ENCODE results near the gene NIPSNAP3A.
"Not testable (repeated sequence)": the region's sequence is repeated elsewhere in the genome, so short reads cannot be mapped to it uniquely, and the experiment has no call there.

The NIPSNAP3A gene

DNA sequence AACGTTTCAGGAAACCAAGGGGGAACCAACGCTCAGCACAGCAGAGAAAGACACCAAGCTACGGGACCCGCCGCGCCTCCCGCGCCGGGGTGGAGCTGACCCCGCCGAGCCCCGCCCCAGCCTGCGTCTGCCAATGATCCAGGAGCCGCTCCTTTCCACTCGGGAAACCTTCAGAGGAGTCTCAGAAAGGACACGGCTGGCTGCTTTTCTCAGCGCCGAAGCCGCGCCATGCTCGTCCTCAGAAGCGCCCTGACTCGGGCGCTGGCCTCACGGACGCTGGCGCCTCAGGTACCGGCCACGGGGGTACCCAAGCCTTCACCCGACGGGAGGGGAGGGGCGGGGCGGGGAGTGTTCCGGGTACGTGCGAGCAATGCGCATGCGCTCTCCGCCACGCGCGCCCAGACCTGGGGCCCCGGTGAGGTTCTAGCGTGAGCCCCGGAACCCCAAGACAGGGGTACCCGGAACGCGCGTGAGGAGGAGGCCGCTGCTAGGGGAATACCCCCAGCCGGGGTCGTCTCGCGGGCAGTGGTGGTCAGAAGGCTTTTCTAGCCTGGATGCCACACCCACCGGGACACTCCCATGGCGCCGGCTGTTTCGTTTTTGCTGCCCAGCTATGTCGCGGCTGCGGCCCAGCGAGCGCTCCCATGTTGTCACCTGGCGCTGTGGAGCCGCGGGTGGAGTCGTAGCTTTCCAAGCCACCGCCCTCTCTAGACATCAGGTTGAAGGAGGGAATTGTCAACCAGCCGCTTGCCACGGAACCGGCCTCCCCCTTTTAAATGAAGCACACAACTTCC is at the start of gene NIPSNAP3A:
TSS of gene NIPSNAP3A (plus strand) at position 119 of the 794 bp plus-strand sequence. CDS start at position 229, 110 bp downstream.
- peak; percentile 73 for DNase-seq

DNA sequence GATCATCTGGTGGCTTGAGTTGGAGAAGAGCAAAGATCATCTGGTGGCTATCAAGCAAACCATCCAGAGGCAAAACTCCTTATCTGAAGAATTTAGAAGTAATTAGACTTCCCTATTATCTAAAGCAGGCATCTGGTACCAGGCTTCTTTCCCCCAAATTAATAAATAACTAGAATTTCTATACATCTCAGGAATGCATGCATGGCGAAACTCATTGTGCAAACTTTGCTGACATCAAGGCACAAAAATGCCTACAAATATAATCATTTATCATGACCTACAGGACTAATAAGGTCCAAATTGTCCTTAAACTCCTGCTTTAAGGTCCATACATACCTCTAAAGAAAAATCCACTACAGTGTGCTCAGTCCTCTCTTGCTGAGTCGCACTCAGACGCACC is 47.2 kb upstream of the NIPSNAP3A start:
- no peak for DNase-seq

DNA sequence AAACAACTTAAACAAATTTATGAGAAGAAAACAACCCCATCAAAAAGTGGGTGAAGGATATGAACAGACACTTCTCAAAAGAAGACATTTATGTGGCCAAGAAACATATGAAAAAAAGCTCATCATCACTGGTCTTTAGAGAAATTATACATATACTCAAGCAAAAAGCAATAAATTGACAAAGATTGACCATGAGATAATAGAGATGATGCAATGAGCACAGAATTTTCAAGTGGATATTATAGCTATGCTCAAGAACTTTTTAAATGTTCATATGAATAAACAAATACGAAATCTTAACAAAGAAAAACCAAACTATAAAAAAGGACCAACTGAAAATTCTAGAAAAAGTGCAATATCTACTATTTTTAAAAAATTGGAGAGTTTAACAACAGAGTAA is 38.7 kb upstream of the NIPSNAP3A start:
- DNase-seq: not testable (repeated sequence)

DNA sequence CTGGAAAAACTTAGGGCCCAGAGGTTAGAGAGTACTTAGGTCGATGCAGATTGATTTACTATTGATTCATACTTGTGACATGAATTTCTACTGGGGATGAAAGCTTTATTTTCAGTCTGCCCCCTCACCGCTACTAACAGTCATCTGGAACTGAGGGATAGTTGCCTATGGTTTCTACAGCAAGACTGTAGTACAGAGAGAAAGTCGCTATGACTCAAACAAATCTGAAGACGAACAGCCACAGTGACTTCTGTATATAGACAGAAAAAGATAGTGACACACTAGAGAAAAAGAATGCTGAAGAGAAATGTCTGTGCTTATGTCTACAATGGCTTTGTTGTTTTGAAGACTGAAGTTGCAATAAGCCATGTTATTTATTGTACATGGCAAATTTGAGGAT is 35.9 kb upstream of the NIPSNAP3A start:
- no peak for DNase-seq

DNA sequence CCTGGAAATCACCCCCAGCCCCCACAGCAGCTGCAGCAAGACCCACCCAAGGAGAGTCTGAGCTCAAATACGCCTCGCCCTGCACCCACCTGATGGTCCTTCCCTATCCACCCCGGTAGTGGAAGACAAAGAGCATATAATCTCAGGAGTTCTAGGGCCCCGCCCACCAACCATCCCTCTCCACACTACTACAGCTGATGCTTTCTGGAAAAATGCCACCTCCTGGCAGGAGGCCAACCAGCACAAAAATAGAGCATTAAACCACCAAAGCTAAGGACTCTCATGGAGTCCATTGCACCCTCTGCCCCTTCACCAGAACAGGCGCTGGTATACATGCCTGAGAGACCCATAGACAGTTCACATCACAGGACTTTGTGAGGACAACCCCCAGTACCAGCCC is 22.5 kb upstream of the NIPSNAP3A start:
- no peak for DNase-seq

DNA sequence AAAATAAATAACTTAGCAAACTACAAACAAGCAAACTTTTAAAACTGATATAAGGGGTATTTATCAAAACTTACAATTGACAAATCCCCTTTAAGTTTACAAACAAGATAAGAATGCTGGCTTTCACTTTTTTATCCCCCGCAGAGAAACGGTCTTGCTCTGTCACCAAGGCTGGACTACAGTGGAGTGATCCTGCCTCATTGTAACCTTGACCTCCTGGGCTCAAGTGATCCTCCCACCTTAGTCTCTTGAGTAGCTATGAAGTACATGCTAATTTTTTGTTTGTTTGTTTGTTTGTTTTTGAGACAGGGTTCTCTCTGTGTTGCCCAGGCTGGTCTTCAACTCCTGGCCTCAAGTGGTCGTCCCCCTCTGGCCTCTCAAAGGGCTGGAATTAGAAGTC is 9.0 kb upstream of the NIPSNAP3A start:
- no peak for DNase-seq

DNA sequence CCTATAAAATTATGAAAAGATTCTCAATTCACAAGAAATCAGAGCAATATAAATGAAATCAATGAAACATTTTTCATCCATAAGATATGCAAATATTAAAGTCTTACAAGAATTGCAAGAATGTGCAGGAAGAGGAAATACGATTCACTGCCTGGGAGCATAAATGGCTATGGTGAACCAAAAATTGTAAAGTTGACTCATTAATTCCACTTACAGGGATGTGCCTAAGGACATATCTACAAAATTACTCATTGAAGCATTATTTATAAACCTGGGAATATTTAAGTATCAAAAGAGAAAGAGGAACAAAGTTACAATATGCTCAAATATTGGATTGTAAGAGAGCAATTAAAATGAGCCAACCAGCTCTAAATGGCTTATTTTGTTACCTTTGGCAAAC is 6.9 kb upstream of the NIPSNAP3A start:
- DNase-seq: no peak

DNA sequence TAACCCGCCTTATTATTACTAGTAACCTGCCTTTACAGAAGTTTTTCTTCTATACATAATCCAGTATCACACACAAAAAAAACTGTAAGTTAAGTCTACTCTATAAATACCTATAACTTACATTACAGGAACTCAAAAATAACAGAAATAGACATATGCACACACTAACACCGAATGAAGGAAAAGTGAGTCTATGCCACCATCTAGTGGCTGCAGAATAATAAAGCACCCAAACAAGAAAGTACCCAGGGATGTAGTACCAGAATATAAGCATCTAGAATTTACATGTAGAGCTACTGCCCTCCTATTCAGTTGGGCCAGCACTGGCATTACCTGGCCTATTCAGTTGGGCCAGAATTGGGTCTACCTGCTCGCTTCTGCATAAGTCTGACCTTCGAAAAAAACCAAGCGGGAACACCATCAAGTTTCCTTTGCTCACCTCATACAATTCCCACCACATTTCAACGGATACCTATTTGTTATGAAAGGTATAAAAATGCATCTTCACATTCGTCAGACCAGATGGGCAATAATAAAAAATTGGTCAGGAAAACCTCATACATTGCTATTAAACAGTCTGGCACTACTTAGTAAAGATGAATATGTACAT is 4.0 kb upstream of the NIPSNAP3A start:
- peak; percentile 14 for DNase-seq

DNA sequence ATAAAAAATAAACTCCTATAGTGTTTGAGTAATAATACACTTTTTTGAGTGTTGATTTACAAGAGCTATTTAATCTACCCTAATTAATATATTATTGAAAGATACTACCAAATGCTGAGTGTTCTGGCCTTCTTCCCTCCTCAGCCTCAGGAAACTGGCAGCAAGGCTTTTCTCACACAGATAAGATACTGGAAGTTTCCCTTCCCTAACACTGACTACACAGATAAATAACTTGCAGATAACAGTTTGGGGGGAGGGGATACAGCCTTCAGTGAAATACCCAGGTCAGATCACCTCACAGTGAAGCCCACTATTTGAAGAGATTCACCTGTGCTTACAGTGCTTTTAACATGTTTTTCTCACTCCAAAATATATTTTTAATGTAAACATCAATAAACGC is 1.6 kb upstream of the NIPSNAP3A start:
- DNase-seq: no peak

DNA sequence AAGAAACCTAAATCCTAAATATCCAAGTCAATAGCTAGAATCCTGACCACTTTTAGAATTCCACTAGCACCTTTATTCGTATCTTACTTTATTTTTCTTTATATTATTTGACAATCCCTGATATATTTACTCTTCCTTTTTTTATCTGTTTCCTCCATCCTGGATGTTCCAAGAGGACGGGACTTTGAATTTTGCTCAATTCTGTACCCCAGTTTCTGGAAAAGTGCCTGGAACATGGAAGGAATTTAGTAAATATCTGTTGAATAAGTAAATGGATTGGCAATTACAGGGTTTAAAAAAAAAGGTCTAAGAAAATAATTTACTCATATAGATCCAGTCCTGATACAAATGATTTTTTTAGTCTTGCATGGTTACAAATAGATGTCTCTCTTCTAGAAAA is 1.2 kb upstream of the NIPSNAP3A start:
- no peak for DNase-seq

DNA sequence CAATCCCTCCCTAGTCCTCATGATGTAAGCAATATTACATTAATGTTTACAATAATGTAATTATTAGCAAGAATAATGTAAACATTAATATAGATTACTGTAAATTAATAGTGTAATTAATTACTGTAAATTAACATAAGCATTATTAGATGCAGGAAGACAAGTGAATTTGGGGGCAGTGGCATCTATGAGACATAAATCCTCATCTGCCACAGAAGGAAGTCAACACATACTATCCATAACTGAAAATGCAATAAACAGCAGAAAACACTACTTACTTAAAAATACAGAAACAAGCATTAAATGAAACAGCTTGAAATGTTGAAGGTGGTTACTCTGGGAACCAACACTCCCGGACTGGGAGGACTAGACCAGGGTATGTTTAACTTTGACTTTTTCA is 685 bp upstream of the NIPSNAP3A start:
- no peak for DNase-seq

DNA sequence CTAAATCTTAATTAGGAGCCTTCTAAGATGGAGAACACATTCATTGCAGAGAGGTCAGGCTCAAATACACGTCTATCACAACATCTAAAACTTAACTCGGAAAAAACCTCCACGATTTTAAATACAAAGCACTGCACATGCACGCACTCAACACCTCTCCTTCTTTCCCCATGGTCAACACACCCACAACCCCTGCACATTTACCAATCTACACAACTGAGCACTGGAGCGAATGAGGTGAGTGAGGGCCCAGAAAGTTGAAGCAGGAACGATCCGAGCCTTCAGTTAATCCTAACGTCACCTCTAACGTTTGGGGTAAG is 278 bp upstream of the NIPSNAP3A start:
- no peak for DNase-seq

DNA sequence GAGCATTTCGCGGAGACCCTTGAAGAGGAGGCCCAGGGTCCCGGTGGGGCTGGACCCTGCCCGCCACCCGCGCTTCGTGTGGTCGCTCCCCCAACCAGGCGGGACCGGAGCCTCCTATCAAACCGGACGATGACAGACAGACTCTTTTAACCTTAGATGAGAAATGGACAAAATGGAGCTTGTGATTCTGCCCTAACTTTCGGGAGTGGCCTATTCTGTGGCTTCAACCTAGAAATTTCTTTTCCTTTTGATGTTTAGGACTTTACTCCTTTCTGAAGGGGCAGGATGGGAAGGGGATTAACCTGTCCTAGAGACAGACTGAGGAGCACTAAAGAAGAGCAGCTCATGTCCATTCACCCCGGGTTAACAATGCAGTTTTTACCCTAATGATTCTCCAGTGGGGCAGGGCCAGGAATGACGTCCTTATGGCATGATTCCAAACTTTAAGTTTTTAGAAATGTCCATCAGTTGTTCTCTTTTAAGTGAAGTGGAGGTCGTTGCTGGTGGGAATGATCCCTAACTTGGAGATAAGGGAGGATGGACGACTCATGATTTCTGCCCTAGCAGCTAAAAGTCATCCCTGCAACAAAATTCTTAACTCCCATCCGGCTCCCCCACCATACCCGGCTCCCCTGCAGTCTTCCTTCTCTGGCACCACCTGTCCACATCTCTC is 1.0 kb downstream of the NIPSNAP3A start:
- DNase-seq: no peak

DNA sequence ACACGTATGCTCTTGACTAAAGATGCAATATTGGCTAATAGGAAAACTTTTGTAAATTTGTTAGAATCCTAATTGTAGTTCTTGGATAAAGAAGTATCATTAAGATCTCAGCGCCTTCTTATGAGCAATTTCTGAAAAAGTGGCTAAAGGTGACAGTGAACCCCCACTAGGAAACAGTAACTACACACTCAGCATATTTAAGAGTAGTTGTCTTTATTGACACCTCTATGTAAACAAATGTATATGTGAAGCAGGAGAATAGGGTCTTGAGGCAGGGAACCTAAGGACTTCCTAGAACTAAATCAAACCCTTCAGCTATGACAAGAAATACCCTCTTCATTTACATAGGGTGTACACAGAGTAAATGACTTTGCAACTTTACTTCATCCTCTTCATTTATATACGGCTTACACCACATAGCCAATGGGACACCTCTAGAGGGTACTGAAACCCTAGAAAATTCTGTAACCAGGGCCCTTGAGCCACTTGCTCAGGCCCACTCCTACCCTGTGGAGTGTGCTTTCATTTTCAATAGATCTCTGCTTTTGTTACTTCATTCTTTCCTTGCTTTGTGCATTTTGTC is 2.8 kb downstream of the NIPSNAP3A start:
- DNase-seq: no peak

DNA sequence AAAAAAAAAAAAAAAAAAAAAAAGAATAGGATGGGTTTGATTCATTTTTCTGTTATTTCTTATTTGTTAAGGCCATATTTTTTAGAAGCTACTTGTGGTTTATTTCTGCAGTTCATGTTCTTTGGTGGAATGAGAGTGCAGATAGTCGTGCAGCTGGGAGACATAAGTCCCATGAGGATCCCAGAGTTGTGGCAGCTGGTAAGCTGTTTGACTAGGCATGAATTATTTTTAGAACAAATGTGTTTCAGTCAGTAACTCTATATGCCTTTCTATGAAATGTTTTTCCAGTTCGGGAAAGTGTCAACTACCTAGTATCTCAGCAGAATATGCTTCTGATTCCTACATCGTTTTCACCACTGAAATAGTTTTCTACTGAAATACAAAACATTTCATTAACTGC is 11.5 kb downstream of the NIPSNAP3A start:
- no peak for DNase-seq

DNA sequence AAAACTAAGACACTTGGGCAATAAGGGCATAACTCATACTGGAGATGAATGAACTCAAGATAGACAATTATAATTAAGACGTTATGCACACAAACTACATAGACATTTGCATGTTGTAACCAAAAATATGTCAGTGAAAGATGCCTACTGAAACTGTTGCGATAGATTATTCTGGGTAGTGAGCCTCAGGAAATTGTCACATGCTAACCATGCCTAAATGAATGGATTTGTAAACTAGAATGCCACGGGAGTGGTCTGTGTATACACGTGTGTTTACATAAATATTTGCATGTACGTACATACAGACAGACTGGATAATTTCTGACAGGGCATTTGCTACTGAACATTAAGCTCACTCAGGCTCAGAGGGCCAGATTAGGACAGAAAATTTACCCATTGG is 17.7 kb downstream of the NIPSNAP3A start:
- no peak for DNase-seq

DNA sequence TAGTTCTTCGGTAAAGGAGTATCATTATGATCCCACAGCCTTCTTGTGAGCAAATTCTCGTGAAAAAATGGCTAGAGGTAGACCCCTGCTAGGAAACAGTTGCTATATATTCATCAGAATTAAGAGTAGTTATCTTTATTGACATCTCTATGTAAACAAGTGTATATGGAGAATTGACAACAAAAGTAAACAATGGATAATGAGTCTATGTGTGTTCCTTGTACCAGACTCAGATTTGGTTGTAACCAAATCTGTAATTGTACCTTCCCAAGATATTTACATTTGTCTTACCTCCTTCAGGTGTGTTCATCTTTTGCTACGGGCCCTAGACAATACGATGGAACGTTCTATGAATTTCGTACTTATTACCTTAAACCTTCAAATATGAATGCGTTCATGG is 18.5 kb downstream of the NIPSNAP3A start:
- DNase-seq: peak; percentile 2

DNA sequence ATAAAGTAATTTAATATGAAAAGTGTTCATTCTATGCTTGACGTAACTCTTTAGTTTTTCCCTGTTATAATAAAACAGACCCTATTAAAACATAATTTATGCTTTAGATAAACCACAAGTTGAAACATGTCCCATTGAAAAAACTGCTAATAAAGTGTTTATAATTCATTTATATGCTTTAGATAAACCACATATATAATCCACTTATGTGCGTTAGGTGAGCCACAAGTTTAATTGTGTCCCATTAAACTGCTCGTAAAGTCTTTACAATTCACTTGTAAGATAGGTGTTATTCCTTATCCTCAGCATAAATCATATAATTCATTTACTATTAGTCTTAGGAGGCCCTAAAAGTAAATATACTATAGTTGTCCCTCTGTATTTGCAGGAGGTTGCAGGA is 20.0 kb downstream of the NIPSNAP3A start:
- DNase-seq: no peak

DNA sequence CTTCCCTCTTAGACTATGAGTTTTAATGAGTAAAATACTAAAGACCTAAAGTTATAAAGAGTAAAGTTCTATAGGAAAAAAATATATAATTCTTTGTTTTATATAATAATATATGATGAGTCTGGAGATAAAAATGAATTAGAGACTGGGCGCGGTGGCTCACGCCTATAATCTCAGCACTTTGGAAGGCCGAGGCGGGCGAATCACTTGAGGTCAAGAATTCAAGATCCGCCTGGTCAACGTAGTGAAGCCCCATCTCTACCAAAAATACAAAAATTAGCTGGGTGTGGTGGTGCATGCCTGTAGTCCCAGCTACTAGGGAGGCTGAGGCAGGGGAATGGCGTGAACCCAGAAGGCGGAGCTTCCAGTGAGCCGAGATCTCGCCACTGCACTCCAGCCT is 21.5 kb downstream of the NIPSNAP3A start:
- not testable (repeated sequence) for DNase-seq

DNA sequence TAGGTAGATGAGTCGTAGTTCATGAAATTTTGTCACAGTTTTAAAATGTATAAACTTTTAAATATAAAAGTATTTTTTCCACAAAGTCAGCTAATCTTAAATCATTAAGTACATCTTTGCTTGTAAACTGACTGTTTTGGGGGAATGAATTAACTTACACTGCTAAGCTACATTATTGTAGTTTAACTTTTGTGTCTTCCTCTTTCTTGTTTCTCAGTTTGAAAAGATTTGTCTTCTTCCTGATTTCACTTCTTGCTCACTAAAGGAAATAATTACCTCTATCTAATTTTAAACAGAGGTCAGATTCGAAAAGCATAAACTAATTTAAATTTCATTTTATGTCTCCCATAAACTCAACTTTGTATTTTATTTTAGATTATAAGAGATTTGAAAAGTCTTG is 22.2 kb downstream of the NIPSNAP3A start:
- no peak for DNase-seq

DNA sequence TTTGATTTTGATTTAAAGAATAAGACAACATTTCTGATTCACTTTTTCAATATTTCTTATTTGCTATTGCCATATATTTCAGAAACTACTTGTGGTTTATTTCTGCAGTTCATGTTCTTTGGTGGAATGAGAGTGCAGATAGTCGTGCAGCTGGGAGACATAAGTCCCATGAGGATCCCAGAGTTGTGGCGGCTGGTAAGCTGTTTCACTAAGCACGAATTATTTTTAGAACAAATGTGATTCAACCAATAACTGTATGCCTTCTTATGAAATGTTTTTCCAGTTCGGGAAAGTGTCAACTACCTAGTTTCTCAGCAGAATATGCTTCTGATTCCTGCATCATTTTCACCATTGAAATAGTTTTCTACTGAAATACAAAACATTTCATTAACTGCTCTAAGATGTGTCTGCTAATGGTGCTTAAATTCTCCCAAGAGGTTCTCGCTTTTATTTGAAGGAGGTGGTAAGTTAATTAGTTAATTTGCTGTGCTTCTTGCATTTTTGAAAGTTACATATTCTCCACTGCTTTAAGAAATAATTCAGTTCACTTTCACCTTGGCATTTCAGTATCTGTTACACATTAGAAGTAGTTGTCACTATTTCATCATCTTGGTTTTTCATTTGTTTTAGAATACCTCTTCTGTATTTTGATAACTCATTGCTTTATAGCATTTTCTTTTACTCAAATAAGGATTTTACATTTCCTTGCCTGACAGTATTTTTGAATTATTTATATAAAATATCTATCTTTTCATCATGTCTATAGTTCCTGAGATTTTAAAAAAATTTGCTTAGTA is 25.4 kb downstream of the NIPSNAP3A start:
- no peak for DNase-seq

DNA sequence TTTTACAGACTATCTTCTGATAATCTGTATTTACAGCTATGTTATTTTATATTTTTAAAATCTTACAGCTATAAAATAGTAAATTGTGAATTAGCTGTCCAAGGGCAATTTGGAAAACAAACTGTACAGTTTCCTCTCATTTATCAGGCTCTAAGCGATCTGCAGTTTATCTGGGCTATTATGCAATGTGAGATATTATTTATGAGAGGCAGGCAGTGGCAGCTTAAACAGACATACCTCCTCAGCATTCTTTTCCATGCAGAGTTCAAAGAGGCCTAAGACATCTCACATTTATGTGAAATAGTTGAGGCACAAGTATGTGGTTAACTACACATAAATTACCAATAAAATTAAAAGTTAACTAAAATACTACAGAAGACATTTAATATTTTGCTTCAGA is 26.6 kb downstream of the NIPSNAP3A start:
- DNase-seq: no peak

Data from NCI-H146 (cell line).